Amniotic epithelial cell (primary cell): Measurements from ENCODE around the gene KPNA4.
"Not testable (repeated sequence)": the region's sequence is repeated elsewhere in the genome, so short reads cannot be mapped to it uniquely, and the experiment has no call there.

Source experiments
- DNase-seq: peaks from one replicate; pipeline ENCODE4 v3.0.0-alpha.2; 2010; ENCODE audit warnings: low read depth

The KPNA4 gene, protein sequence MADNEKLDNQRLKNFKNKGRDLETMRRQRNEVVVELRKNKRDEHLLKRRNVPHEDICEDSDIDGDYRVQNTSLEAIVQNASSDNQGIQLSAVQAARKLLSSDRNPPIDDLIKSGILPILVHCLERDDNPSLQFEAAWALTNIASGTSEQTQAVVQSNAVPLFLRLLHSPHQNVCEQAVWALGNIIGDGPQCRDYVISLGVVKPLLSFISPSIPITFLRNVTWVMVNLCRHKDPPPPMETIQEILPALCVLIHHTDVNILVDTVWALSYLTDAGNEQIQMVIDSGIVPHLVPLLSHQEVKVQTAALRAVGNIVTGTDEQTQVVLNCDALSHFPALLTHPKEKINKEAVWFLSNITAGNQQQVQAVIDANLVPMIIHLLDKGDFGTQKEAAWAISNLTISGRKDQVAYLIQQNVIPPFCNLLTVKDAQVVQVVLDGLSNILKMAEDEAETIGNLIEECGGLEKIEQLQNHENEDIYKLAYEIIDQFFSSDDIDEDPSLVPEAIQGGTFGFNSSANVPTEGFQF

DNA sequence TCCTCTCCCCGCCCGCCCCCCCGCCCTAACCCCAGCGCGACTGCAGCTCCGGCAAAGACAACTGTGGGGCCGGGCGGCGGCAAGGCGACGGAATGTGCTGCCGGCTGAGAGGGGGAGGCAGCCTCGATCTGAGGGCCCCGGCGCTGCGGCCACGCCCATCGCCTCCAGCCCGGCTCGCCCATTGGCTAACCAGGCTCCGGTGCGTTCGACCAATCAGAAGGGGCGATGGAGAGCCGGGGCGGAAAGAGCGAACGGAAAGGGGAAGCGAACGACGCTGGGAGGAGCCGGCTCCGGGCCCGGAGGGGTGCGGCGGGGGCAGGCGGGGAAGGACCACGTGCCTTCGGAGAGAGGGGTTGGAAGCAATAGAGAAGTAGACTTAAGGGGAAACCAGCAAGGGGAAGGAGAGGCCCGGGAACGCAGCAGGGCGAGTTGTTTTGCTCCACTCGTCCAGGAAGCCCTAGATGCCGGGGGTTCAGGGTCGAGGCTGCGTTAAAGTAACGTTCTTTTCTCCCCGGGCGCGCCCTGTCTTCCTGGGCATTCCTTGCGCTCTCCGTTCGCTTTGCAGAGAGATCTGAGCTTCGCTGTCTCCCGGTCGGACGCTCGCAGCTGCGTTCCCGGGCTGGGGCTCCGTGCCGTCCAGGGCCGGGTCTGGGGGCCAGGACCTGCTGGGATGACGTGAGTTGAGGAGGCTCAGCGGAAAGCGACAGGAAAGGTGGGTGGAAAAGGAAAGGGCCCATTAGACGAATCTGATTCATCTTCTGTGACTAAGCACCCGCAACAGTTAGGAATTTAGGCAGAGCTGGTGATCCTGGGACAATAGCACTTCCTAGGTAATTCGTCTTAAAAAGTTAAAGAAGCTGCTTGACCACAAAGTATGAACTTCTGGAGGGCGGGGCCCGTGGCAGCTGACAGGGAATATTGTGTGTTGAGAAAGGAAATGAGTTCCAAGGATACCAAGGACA lies at the start of gene KPNA4:
TSS of gene KPNA4 (minus strand) at position 130 of the 962 bp plus-strand sequence. CDS start 289 bp downstream, outside the sequence.
- DNase-seq, result peak; percentile 94

DNA sequence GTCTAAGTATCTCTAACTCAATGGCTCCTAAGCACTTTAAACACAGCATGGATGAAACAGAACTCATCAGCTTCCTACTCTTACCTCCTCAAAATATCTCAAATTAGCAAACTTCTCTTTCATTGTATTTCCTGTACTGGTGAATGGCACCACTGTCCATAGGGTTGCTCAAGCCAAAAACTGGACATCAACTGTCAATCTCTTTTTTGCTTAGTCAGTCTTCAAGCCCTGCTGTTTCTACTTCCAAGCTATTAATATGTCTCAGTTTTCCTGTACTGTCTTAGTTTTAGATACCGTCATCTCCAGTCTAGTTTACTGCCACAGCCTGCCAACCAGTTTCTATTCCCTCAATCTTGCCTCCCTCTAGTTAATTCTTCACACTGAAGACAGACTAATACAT lies 48.3 kb upstream of the KPNA4 start:
- DNase-seq, result no peak

DNA sequence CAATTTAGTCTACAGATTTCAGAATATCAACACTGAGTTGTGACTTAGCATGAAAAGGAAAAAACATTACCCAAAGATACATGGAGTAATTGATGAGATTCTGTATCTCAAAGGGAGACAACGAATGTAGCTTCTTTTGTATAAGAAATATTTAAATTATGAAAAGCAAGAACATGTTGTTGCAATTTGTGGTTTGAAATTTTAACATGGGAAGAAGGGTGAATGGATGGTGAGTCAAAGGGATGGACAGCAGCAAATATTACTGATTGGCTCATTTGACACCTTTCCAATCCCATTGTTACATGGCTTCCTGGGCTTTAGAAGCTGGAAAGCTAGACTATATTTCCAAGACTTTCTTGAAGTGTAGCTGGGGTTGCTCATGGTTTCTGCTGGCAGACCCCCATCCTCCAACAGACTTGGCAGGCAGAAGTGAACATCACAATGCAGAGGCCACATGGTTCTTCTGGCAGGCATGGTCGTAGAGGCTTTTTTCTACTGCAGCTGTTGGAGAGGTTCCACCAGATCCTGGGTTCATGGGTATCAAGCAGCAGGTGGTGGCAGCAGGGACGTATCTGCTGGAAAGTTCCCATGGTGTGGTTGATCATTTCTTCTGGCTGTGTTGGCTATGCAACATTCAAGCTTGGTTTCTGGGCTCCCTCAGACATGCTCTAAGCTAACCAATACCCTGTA lies 47.2 kb upstream of the KPNA4 start:
- no peak for DNase-seq

DNA sequence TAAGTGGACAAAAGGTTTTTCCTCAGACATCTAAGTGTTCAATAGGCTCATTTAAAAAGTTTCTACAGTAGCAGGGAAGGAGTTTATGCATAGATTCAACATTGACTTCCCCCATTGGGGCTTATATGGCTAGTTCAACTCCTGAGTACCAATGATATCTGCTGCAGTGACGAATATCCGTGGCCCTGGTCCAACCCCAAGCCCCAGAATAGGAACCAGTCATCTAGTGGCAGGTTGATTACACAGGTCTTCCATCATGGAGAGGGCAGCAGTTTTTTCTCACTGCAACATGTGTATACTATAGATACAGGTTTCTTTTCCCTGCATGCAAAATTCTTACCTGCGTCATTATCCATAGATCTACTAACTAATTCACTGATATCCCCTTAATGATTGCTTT lies 45.8 kb upstream of the KPNA4 start:
- no peak for DNase-seq

DNA sequence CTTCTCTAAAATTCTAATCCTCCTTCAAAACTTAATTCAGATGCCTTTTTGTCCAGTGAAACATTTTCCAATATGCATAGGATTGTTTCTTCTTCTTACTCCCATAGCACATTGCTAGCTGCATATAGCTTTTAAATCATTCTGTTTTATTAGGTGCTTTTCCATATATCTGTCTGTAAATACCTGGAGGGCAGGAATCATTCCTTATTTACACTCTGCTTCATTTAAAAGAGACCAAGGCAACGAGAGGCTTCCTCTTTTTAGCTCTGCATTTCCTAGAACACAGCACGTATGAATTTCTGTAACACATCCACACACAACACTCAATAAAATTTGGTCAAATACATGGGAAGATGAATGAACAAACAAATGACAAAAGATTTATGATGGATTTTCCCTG lies 43.5 kb upstream of the KPNA4 start:
- no peak for DNase-seq

DNA sequence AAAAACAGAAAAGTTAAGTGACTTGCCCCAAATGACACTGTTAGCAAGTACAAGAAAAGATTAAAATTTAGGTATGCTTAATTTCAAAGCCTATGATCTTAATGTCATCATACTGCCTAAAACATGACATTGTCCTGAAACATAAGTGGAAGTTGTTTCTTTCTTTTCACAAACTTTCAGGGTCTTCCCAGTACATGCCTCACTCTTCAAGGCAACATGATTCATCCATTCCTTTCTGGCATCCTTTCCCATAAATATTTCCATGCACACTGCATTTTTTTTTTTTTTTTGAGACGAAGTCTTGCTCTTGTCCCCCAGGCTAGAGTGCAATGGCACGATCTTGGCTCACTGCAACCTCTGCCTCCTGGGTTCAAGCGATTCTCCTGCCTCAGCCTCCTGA lies 42.5 kb upstream of the KPNA4 start:
- peak; percentile 16 for DNase-seq

DNA sequence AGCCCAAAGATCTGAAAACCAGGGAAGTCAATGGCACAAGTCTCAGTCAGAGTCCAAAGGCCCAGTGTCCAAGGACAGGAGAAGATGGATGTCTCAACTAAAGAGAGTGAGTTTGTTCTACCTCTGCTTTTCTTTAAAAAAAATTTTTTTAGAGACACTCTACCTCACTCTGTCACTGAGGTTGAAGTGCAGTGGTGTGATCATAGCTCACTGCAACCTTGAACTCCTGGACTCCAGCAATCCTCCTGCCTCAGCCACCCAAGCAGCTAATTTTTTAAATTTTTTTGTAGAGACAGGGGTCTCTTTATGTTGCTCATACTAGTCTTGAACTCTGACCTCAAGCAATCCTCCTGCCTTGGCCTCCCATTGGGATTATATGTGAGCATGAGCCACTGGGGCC lies 39.9 kb upstream of the KPNA4 start:
- DNase-seq, result no peak

DNA sequence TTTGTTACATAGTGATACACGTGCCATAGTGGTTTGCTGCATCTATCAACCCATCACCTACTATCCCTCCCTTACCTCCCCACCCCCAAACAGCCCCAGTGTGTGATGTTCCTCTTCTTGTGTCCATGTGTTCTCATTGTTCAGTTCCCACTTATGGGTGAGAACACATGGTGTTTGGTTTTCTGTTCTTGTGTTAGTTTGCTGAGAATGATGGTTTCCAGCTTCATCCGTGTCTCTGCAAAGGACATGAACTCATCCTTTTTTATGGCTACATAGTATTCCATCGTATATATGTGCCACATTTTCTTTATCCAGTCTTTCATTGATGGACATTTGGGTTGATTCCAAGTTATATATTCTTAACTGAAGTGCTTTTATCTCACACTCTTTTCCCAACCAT lies 38.5 kb upstream of the KPNA4 start:
- DNase-seq, result not testable (repeated sequence)

DNA sequence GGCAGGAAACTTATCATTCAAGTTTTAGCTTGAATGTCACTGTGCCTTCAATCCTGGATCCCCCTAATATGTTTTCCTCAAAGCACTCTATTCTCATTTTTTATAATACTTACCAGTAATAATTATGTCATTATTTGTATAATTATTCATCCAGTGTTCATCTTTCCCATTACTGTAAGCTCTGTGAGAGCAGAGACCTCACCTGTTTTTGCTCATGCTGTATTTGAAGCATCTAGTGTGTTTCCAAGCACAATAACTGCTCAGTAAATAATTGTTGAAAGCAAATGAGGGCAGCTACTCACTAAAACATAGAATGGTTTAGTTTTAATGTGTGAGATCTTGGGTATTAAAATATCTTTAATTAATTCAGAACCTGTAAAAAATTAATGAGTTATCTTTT lies 36.9 kb upstream of the KPNA4 start:
- DNase-seq, result no peak

DNA sequence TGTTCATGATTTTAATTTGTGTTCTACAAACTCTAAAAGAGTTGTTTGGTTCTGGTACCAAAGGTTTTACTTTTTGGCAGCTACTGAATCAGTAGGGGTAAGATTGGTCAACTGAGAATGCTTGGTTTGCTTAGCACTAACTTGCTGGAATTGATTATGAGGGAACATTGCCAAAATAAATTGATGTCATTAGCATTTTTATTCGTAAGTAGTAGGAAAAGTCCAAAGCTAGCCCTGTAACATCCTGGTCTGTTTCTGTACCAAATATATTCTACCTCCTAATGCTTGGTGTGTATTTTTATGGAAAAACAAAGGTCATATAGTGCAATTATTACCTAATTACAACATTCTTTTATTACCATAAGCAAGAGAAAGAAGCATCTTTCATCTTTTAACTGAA lies 35.9 kb upstream of the KPNA4 start:
- DNase-seq, result no peak

DNA sequence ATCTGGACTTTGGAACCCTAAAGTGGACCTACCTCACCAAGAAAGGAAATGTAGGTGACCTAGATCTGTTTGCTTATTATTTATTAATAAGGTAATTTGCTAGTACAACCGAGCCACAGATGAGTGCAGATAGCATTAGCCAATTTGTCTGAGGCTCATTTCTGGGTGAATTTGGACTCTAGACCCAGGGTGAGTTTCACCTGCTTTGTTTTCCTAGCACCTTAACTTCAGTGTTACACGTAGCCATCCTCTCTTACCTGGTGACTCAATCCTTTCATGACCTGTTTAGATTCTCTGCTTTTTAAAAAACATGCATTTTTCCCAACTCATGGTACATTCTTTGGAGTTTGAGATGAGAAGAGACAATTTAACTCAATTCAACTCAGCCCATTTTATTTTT lies 33.5 kb upstream of the KPNA4 start:
- DNase-seq, result no peak

DNA sequence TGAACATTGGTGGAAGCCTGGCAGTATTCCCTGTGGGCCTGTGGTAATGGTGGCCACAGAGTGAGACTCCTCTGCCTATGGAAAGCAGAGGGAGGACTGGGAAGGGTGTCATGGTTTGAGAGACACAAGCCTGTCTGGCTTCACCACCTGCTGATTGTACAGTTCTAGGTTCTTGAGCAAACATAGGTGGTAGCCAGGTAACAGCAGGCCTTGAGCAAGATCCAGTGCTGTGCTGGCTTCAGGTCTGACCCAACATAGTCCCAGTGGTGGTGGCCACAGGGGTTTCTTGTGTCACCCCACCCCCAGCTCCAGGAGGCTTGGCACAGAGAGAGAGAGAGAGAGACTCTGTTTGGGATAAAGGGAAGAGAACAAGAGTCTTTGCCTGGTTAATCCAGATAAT lies 22.7 kb upstream of the KPNA4 start:
- DNase-seq, result no peak

DNA sequence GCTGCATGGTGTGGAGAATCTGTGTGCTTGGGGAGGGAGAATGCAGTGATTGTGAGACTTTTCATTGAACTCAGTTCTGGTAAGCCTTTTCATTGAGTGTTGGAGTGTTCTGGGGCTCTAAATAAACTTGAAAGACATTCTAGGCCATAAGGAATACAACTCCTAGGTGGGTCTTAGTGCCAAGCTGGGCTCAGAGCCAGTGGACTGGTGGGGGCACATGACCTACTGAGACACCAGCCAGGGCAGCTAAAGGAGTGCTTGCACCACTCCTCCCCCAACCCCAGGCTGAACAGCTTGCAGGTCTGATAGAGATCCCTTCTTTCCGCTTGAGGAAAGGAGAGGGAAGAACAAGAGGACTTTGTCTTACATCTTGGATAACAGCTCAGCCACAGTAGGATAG lies 21.7 kb upstream of the KPNA4 start:
- no peak for DNase-seq

DNA sequence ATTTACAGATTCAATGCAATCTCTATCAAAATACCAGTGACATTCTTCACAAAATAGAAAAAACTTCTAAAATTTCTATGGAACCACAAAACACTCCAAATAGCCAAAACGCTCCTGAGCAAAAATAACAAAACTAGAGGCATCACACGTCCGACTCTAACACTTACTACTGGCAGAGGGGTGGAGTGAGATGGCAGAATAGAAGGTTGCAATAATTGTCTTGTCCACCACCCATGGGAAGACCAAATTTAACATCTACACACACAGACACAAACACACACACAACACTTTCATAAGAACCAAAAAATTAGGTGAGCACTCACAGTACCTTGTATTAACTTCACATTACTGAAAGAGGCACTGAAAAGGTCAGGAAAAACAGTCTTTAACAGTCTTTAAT lies 21.3 kb upstream of the KPNA4 start:
- no peak for DNase-seq

DNA sequence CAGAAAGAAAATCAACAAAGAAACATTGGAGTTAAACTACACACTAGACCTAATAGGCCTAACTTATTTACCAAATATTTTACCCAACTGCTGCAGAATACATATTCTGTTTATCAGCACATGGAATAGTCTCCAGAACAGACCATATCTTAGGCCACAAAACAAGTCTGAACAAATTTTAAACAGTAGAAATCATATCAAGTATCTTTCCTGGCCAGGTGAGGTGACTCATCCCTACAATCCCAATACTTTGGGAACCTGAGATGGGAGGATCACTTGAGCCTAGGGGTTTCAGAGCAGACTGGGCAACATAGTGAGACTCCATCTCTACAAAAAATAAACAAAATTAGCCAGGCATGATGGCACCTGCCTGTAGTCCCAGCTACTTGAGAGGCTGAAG lies 18.1 kb upstream of the KPNA4 start:
- no peak for DNase-seq

DNA sequence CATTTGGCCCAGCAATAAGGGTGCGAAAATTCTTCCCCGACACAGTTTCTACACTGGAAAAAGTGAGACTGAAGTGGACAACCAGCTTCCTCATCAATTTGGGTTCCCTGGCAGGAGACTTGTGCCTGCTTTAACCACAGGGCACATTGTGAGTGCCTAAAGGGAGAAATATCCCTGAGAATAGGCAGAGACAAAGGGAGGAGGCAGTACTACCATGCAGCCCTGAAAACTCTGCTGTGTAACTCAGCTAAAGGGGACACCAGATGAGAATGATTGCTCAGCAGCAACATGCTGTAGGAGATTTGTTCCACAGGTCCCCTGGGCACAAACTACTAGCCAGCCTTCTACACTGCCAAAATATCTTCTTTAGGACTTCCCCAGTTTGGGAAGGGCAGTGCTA lies 15.6 kb upstream of the KPNA4 start:
- no peak for DNase-seq

DNA sequence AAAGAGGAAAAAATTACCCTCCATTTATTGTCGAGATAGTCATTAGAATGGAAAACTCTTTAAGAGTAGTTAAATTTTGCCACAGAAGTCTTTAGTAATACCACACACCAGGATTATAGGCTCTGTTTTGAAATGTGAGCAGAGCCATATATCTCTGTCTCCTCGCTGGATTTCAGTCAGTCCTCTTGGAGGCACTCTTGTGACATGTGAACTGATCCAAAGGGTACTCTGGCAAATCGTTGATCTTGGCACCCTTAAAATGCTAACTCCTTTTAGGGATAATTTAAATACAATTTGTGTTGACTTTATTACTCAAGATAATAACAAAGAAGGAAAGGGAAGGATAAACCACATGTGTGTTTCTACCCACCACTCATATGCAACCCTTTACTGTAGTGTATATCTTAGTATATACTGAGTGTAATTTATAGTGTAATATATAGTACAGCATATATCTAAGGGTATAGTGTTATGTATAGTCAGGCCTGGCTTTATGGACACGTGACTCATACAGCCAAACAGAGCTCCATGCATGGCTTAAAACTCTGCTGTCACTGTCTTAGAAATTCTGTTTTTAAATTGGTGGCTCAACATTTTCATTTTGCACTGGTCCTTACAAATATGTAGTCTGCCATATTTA lies 12.3 kb upstream of the KPNA4 start:
- DNase-seq, result peak; percentile 48

DNA sequence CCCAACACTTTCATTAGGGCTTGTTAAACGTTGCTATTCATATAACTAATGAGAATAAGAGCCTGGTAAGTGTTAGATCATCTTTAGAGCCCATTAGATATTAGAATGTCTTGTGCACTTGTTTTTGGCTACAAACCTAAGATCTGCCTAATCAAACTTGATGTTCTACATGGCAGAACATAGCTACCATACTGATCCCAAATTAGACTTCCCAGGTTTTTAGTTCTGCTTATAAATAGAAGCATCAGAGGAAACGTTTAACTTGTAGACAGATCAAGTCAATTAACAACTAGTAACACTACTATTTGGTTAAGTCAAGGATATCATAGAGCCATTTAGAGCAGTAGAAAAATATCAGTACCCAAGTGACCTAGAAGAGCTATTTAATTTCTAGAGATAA lies 11.7 kb upstream of the KPNA4 start:
- DNase-seq, result no peak

DNA sequence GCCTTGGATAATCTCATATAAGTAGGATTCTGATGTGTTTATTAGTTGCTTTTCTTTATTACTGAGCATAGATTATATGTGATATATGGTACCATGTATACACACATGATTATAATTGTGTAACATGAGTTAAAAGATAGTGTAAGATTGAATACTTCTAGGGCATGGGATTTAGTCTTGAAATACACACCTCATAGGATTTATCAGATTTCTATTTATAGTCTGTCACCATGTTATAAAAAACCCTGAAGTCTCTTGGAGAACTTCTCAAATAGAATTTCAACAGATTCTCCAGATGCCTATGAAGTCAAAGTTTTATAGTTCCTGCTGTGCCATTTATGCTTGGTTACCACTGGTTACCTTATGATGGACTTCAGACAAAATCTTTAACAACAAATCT lies 11.2 kb upstream of the KPNA4 start:
- DNase-seq, result no peak

DNA sequence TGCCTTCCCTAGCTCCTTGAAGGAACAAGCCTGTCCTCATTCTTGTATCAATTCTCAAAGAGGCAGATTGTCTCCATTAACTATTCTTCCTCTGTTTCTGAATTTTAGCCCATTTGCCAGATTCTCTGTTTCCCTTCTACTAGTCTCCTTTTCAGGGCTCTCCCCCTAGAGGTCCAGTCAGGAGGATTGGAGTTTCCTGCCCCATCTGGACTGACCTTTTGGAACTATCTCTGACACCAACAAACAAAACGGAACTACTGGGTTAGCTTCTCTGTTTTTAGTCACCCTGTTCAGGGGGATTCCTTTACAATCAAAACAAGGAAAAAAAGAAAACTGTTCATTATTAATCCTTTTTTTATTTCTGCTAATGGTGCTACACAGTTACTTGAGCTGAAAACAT lies 10.2 kb upstream of the KPNA4 start:
- DNase-seq, result no peak

DNA sequence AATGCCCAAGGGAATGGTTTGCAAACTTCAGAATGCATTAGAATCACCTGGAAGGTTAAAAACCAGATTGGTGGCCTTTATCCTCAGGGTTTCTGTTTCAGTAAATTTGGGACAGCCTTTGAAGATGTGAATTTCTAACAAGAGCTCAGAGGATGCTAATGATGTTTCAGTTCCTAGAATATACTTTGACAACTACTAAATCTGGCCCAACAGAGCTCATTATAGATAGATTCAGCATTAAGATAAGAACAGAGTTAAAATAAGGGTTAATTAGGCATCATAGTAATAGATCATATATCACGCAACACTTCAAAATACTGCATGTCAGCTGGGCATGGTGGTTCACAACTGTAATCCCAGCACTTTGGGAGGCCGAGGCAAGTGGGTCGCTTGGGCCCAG lies 9.3 kb upstream of the KPNA4 start:
- DNase-seq, result no peak
